IPS DF 6.9 (cell line): Measurements from ENCODE around the gene MGP.

Experiments used
- DNase-seq: peaks from one replicate; pipeline ENCODE4 v3.0.0-alpha.2; 2013; ENCODE audit warnings: low read depth, low spot score
- H3K27ac ChIP-seq: one replicate; pipeline ENCODE4 v1.5.1; 2013; ENCODE audit warnings: low read length, control low read depth
- H3K27me3 ChIP-seq: 2 replicates; pipeline ENCODE4 v1.6.1; 2013; ENCODE audit warnings: mild to moderate bottlenecking, low read length; ENCODE audit not compliant: control insufficient read depth, insufficient read depth
- H3K36me3 ChIP-seq: 2 replicates; pipeline ENCODE4 v1.6.1; 2013; ENCODE audit warnings: low read length; ENCODE audit not compliant: control insufficient read depth, insufficient read depth
- H3K4me1 ChIP-seq: 2 replicates; pipeline ENCODE4 v1.6.1; 2013; ENCODE audit warnings: low read length; ENCODE audit not compliant: control insufficient read depth, insufficient read depth
- H3K4me3 ChIP-seq: 2 replicates; pipeline ENCODE4 v1.5.1; 2013; ENCODE audit warnings: mild to moderate bottlenecking, low read length
- H3K9me3 ChIP-seq: 2 replicates; pipeline ENCODE4 v1.6.1; 2013; ENCODE audit warnings: low read length, inconsistent platforms; ENCODE audit not compliant: control insufficient read depth, insufficient read depth
- WGBS: extraction: QIAGEN DNeasy Blood & Tissue Kit; methylation state at CpG from one replicate; pipeline ENCODE4 v1.1.7; 2013; ENCODE audit warnings: mixed read lengths, missing lambda C conversion rate; ENCODE audit not compliant: insufficient read length, insufficient coverage; 5-methylcytosine and 5-hydroxymethylcytosine counted together

MGP gene

GRCh38 chr12:14883686-14884085, 2.0 kb downstream of the MGP start:
- Histone ChIP-seq H3K27me3 (no peaks in the 10 kb centered on the region), H3K4me1 (no peaks in the 10 kb centered on the region), H3K9me3 (no peaks in the 10 kb centered on the region), H3K36me3 (no peaks in the 10 kb centered on the region), H3K4me3 (no peak overlapping the region), H3K27ac (no peak overlapping the region)
- no peak for DNase-seq
- WGBS, result no CpG with 5 or more reads among the region's 10 CpGs

GRCh38 chr12:14880890-14881453, 4.7 kb downstream of the MGP start:
- no peak for DNase-seq
- Histone ChIP-seq H3K9me3 (no peaks in the 10 kb centered on the region), H3K4me1 (no peaks in the 10 kb centered on the region), H3K36me3 (no peaks in the 10 kb centered on the region), H3K27ac (no peak overlapping the region), H3K27me3 (no peaks in the 10 kb centered on the region), H3K4me3 (no peak overlapping the region)
- WGBS, result no CpG with 5 or more reads among the region's 6 CpGs

GRCh38 chr12:14879222-14879933, 6.3 kb downstream of the MGP start:
- H3K4me1 ChIP-seq, result no peaks in the 10 kb centered on the region
- no peak overlapping the region for H3K4me3 ChIP-seq
- H3K27me3 ChIP-seq, result no peaks in the 10 kb centered on the region
- no CpG with 5 or more reads among the region's 8 CpGs for whole genome bisulfite sequencing
- no peak overlapping the region for H3K27ac ChIP-seq
- no peaks in the 10 kb centered on the region for H3K36me3 ChIP-seq
- no peaks in the 10 kb centered on the region for H3K9me3 ChIP-seq
- no peak for DNase-seq

- H3K4me1 ChIP-seq, result no peaks in the 10 kb centered on the region
- no CpG with 5 or more reads among the region's 1 CpG for WGBS
- no peak overlapping the region for H3K27ac ChIP-seq
- H3K36me3 ChIP-seq, result no peaks in the 10 kb centered on the region
- no peaks in the 10 kb centered on the region for H3K27me3 ChIP-seq
- no peaks in the 10 kb centered on the region for H3K9me3 ChIP-seq
- DNase-seq, result no peak
- no peak overlapping the region for H3K4me3 ChIP-seq
These were observed 7.2 kb downstream of the MGP start for GRCh38 chr12:14878488-14878887.

GRCh38 chr12:14876833-14877232, 8.8 kb downstream of the MGP start:
- Histone ChIP-seq H3K4me1 (no peaks in the 10 kb centered on the region), H3K27me3 (no peaks in the 10 kb centered on the region), H3K27ac (no peak overlapping the region), H3K36me3 (no peaks in the 10 kb centered on the region), H3K9me3 (no peaks in the 10 kb centered on the region), H3K4me3 (no peak overlapping the region)
- no CpG with 5 or more reads among the region's 2 CpGs for WGBS
- DNase-seq, result no peak

- H3K27ac ChIP-seq, result no peak overlapping the region
- H3K36me3 ChIP-seq, result no peaks in the 10 kb centered on the region
- H3K27me3 ChIP-seq, result no peaks in the 10 kb centered on the region
- no peaks in the 10 kb centered on the region for H3K4me1 ChIP-seq
- no peak overlapping the region for H3K4me3 ChIP-seq
- H3K9me3 ChIP-seq, result no peaks in the 10 kb centered on the region
- no CpG with 5 or more reads among the region's 3 CpGs for WGBS
- DNase-seq, result no peak
These were observed 10.8 kb downstream of the MGP start for GRCh38 chr12:14874882-14875281.

GRCh38 chr12:14873440-14874185, 12.0 kb downstream of the MGP start:
- WGBS, result no CpG with 5 or more reads among the region's 1 CpG
- H3K27me3 ChIP-seq, result no peaks in the 10 kb centered on the region
- H3K4me1 ChIP-seq, result no peaks in the 10 kb centered on the region
- no peak for DNase-seq
- no peak overlapping the region for H3K27ac ChIP-seq
- H3K4me3 ChIP-seq, result no peak overlapping the region
- no peaks in the 10 kb centered on the region for H3K9me3 ChIP-seq
- H3K36me3 ChIP-seq, result no peaks in the 10 kb centered on the region

- Histone ChIP-seq H3K9me3 (peaks cover under 1% of the 10 kb centered on the region; the same call in 1 of the 2 replicates), H3K4me3 (no peak overlapping the region), H3K27me3 (no peaks in the 10 kb centered on the region), H3K27ac (no peak overlapping the region), H3K4me1 (no peaks in the 10 kb centered on the region), H3K36me3 (no peaks in the 10 kb centered on the region)
- no CpG with 5 or more reads among the region's 1 CpG for WGBS
- DNase-seq, result no peak
These were observed 13.8 kb downstream of the MGP start for GRCh38 chr12:14871886-14872285.

GRCh38 chr12:14871247-14871646, 14.4 kb downstream of the MGP start:
- no peaks in the 10 kb centered on the region for H3K36me3 ChIP-seq
- H3K9me3 ChIP-seq, result peaks cover 2% of the 10 kb centered on the region; the same call in 1 of the 2 replicates
- H3K4me3 ChIP-seq, result no peak overlapping the region
- H3K27me3 ChIP-seq, result no peaks in the 10 kb centered on the region
- H3K27ac ChIP-seq, result no peak overlapping the region
- H3K4me1 ChIP-seq, result no peaks in the 10 kb centered on the region
- no peak for DNase-seq
- no CpG with 5 or more reads among the region's 1 CpG for WGBS

GRCh38 chr12:14868916-14869506, 16.6 kb downstream of the MGP start:
- peaks cover 2% of the 10 kb centered on the region; the same call in 1 of the 2 replicates for H3K9me3 ChIP-seq
- no peaks in the 10 kb centered on the region for H3K4me1 ChIP-seq
- WGBS, result no CpG with 5 or more reads among the region's 3 CpGs
- H3K27me3 ChIP-seq, result no peaks in the 10 kb centered on the region
- no peak for DNase-seq
- no peak overlapping the region for H3K4me3 ChIP-seq
- H3K27ac ChIP-seq, result no peak overlapping the region
- no peaks in the 10 kb centered on the region for H3K36me3 ChIP-seq
